GM23248 (cell line): Measurements from ENCODE around the gene GCHFR. TPM values are rescaled to one million over a fixed set of nuclear protein-coding genes. Genes with fewer than 3 reads are reported as not detected.
A peak's percentile ranks its signal among the peaks of the same experiment; 100 is the strongest.

Experiments used
- DNase-seq: peaks from one replicate; pipeline ENCODE4 v3.0.0-alpha.2; 2015
- H2AFZ ChIP-seq: fragments of 200-600 bp; sonication (generic); 2 replicates; pipeline ENCODE4 v1.6.1; 2016; ENCODE audit warnings: antibody characterized with exemption
- H3F3A ChIP-seq: fragments of 200-600 bp; sonication (generic); 2 replicates; pipeline ENCODE4 v1.6.1; 2016; ENCODE audit warnings: mild to moderate bottlenecking, antibody characterized with exemption, mixed run types; ENCODE audit not compliant: insufficient read depth
- H3K27ac ChIP-seq: fragments of 200-600 bp; sonication (generic); 2 replicates; pipeline ENCODE4 v1.5.1; 2016; ENCODE audit warnings: mild to moderate bottlenecking
- H3K27me3 ChIP-seq: fragments of 200-600 bp; sonication (generic); replicated peaks from 2 replicates; pipeline ENCODE4 v1.6.1; 2016; ENCODE audit warnings: mild to moderate bottlenecking; ENCODE audit not compliant: insufficient read depth
- H3K36me3 ChIP-seq: fragments of 200-600 bp; sonication (generic); 2 replicates; pipeline ENCODE4 v1.6.1; 2016; ENCODE audit warnings: low read depth, mild to moderate bottlenecking
- H3K4me1 ChIP-seq: fragments of 200-600 bp; sonication (generic); 2 replicates; pipeline ENCODE4 v1.6.1; 2016; ENCODE audit warnings: mild to moderate bottlenecking; ENCODE audit not compliant: insufficient read depth
- H3K4me2 ChIP-seq: fragments of 200-600 bp; sonication (generic); one replicate; pipeline ENCODE4 v1.6.1; 2016; ENCODE audit warnings: mild to moderate bottlenecking; ENCODE audit not compliant: unreplicated experiment
- H3K4me3 ChIP-seq: fragments of 200-600 bp; sonication (generic); 2 replicates; pipeline ENCODE4 v1.5.1; 2016; ENCODE audit warnings: mild to moderate bottlenecking
- H3K79me2 ChIP-seq: fragments of 200-600 bp; sonication (generic); 2 replicates; pipeline ENCODE4 v1.6.1; 2016; ENCODE audit warnings: mild to moderate bottlenecking; ENCODE audit not compliant: insufficient read depth
- H3K9ac ChIP-seq: fragments of 200-600 bp; sonication (generic); 2 replicates; pipeline ENCODE4 v1.6.1; 2016; ENCODE audit warnings: mild to moderate bottlenecking
- H3K9me2 ChIP-seq: fragments of 200-600 bp; sonication (generic); 2 replicates; pipeline ENCODE4 v1.6.1; 2016; ENCODE audit warnings: mixed run types, mild to moderate bottlenecking, moderate library complexity; ENCODE audit not compliant: insufficient read depth
- H3K9me3 ChIP-seq: fragments of 200-600 bp; sonication (generic); one replicate; pipeline ENCODE4 v1.6.1; 2017; ENCODE audit warnings: low read depth
- H4K20me1 ChIP-seq: fragments of 200-600 bp; sonication (generic); 2 replicates; pipeline ENCODE4 v1.6.0; 2016; ENCODE audit not compliant: insufficient read depth
- EZH2 ChIP-seq: fragments of 200-600 bp; sonication (generic); IDR thresholded peaks from 2 replicates; pipeline ENCODE4 v1.6.1; 2018; ENCODE audit warnings: antibody characterized with exemption, mild to moderate bottlenecking; ENCODE audit not compliant: insufficient read depth, poor library complexity, severe bottlenecking
- EZH2phosphoT487 ChIP-seq: fragments of 200-600 bp; sonication (generic); IDR thresholded peaks from 2 replicates; pipeline ENCODE4 v1.6.1; 2018; ENCODE audit warnings: antibody characterized with exemption, moderate library complexity, mild to moderate bottlenecking, low read depth; ENCODE audit not compliant: insufficient read depth
- WGBS, 2 experiments: methylation state at CpG; one replicate each; pipeline ENCODE4 v1.1.6; 2015 to 2017; ENCODE audit warnings: low lambda C conversion rate in 2 of 2, low coverage in 1 of 2; ENCODE audit errors: missing lambda C conversion rate in 2 of 2; 5-methylcytosine and 5-hydroxymethylcytosine counted together
- in situ Hi-C: fragments of 300-500 bp; cut with MboI; formaldehyde crosslinking; loops from 2 replicates; pipeline ENCODE4 v1.15.0; 2020
- polyA plus RNA-seq: library from polyadenylated mRNA; unstranded; fragments of >200 nt; fragmentation: Nextera tagmentation; extraction: Ambion mirVana; gene quantifications from 2 replicates; pipeline ENCODE4 v1.2.1, GENCODE V29; 2016
- total RNA-seq: library from RNA; depleted of rRNA; stranded (reverse); fragments of >200 nt; shearing (Covaris generic); gene quantifications from 2 replicates; pipeline ENCODE4 v1.2.3, GENCODE V29; 2014

GCHFR gene
- total and polyA plus RNA-seq, 2 experiments from 2014 or later, result 0.54 to 2.3 TPM

DNA sequence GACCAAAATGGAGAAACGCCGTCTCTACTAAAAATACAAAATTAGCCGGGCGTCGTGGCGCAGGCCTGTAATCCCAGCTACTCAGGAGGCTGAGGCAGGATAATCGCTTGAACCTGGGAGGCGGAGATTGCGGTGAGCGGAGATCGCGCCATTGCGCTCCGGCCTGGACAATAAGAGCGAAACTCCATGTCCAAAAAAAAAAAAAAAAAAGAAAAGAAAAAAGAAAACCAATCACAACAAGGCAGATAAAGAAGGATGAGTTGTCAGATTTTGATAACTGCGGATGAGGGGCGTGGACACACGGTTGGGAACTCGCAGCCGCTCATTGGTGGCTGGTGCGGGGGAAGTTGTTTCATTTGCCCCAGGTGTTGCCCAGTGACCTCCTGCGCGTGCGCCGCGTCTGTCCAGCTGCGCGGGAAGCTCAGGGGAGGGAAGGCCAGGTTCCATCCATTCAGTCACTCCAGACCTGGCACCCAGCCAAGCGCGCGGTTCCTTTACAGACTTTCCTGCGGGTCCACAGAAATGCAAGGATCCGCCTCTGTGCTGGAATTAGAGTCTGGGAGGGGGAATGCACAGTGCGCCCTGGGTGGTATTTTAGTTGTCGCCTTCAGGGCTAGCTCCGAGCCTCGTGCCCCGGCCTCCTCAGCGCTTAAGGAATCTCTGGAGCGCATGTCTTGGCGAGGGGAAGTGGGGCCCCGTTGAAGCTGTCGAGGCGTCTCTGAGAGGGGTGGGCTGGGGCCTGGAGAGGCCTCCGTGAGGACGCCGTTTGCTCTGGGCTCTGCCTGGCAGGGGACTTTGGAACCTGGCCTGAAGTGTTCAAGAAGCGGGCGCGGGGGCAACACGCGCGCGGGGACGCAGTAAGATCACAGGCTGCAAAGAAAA, 708 bp upstream of the GCHFR start:
- H4K20me1 ChIP-seq, result no peaks in the 10 kb centered on the region
- in situ Hi-C loops, result no loop called here
- H3K27me3 ChIP-seq, result no peaks in the 10 kb centered on the region
- peak overlapping the region; percentile 90 for H3K4me2 ChIP-seq
- peaks cover 33% of the 10 kb centered on the region for H3K4me1 ChIP-seq
- TF ChIP-seq EZH2phosphoT487 (no peak), EZH2 (no peak)
- H3K9ac ChIP-seq, result peak overlapping the region; percentile 62
- H3K9me3 ChIP-seq, result no peaks in the 10 kb centered on the region
- peak; percentile 56 for DNase-seq
- no peaks in the 10 kb centered on the region for H3K36me3 ChIP-seq
- WGBS, 2 experiments, result 30 to 34% methylated on average over 50 to 53 of the region's 55 CpGs
- no peaks in the 10 kb centered on the region for H3K79me2 ChIP-seq
- H2AFZ ChIP-seq, result peak overlapping the region; percentile 88
- H3F3A ChIP-seq, result peaks cover 26% of the 10 kb centered on the region
- no peak overlapping the region for H3K27ac ChIP-seq
- peak overlapping the region; percentile 70 for H3K4me3 ChIP-seq
- no peaks in the 10 kb centered on the region for H3K9me2 ChIP-seq

DNA sequence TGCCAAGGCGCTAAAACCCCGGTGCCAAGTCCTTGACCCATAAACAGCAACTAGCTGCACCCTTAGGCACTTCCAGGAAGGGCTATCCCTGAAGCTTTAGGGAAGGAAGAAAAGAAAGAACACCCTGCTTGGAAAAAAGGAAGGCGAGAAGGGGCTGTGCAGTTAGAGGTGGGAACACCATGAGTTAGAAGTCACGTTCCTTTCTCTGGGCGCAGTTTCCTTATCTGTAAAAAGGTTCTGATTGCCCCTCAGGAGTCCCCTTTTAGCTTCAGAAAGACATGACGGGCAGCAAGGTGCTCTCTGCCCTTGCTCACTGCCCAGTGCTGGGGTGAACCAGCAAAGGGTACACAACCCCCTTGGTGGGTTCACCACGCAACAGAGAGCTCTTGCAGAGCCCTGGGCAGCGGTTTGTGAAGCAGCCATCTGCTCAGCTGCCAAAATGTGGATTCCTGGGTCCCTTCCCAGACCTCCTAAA, 798 bp downstream of the GCHFR start:
- WGBS, 2 experiments, result 5 to 9% methylated on average over 8 of the region's 8 CpGs

DNA sequence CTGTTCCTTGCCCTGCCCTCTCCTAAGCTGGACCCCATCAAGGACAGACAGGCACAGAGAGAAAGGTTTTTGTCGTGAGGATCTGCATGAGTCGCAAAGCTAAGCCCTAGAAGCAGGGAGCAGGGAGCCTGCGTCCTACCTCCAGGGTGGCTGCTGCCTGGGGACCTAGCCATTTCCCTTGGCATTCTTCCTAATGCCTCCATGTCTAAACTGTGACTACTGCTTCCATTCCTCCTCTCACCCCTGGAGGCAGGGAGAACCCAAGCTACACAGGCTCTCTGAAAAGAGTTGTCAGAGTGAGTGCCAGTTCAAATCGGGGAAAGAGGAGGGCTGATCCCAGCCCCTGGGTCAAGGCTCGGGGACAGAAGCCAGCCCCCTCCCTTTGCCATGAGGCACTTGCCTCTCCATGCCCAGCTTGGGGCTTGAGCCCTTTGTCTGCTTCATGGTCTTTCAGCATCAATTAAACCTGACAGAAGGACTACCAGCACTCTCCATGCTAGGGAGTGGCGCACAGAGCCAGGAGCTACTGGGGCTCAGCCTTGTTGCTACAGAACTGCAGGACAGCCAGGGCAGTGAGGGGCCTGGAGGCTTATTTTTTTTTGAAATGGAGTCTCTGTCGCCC, 2.4 kb downstream of the GCHFR start:
- H3K4me3 ChIP-seq, result no peak overlapping the region
- peaks cover 26% of the 10 kb centered on the region for H3F3A ChIP-seq
- H3K36me3 ChIP-seq, result no peaks in the 10 kb centered on the region
- peaks cover 33% of the 10 kb centered on the region for H3K4me1 ChIP-seq
- H4K20me1 ChIP-seq, result no peaks in the 10 kb centered on the region
- H3K9ac ChIP-seq, result no peak overlapping the region
- H3K27ac ChIP-seq, result no peak overlapping the region
- H3K4me2 ChIP-seq, result peak overlapping the region; percentile 16
- TF ChIP-seq EZH2, result no peak
- TF ChIP-seq EZH2phosphoT487, result no peak
- 33 to 37% methylated on average over 7 of the region's 7 CpGs for WGBS, 2 experiments
- H3K27me3 ChIP-seq, result no peaks in the 10 kb centered on the region
- no peaks in the 10 kb centered on the region for H3K9me3 ChIP-seq
- in situ Hi-C loops, result no loop called here
- no peaks in the 10 kb centered on the region for H3K9me2 ChIP-seq
- DNase-seq, result peak; percentile 57
- H2AFZ ChIP-seq, result no peak overlapping the region
- no peaks in the 10 kb centered on the region for H3K79me2 ChIP-seq

More for the DNA sequence above, 798 bp downstream of the GCHFR start:
- Histone ChIP-seq H3K4me3 (peak overlapping the region; percentile 70), H4K20me1 (no peaks in the 10 kb centered on the region), H3K79me2 (no peaks in the 10 kb centered on the region), H3K9me3 (no peaks in the 10 kb centered on the region), H3K4me1 (peaks cover 33% of the 10 kb centered on the region), H3K36me3 (no peaks in the 10 kb centered on the region), H3K9ac (peak overlapping the region; percentile 62; the same call in 1 of the 2 replicates), H3K27ac (peak overlapping the region; percentile 71), H2AFZ (peak overlapping the region; percentile 88; the same call in 1 of the 2 replicates), H3F3A (peaks cover 26% of the 10 kb centered on the region), H3K4me2 (peak overlapping the region; percentile 90), H3K9me2 (no peaks in the 10 kb centered on the region), H3K27me3 (no peaks in the 10 kb centered on the region)
- in situ Hi-C loops, result no loop called here
- TF ChIP-seq EZH2phosphoT487 (no peak), EZH2 (no peak)
- DNase-seq, result peak; percentile 49

DNA sequence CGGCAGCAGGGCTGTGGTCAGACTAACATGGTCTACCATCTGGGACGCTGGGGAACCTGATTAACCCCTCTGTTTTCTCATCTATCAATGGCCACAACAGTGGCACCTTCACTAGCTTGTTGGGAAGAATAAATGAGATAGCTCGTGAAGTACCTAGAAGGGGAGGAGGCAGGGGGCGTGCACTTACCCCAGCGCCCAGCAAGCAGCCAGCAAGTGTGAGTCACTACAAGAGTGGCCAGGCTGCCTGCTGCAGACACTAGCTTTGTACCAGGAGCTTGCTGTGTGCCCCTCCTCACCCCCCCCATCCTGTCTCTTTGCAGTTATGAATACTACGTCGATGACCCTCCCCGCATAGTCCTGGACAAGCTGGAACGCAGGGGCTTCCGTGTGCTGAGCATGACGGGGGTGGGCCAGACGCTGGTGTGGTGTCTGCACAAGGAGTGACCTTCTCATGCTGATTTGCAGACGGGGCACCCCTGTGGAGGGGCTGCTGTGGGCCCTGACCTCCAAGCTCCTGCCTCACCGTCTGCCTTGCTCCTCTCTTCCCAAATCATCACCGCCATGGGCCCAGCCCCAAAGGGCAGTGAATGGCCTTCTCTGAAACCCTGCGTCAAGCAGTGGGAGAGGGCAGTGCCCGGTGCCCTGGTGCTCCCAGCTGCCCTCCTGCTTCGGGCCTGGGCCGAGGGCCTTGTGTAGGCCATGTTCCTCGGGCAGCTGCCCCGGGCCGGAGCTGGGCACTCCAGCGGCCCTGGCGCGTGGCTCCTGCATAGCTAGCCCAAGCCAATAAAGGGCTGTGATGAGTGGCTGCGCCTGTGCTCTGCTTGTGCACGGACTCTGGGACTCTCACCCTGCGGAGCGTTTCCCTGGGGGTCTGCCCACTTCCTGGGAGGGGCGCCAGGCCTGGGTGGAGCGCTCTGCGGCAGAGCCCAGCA, 3.3 kb downstream of the GCHFR start:
- 86% methylated on average over 30 to 32 of the region's 32 CpGs for WGBS, 2 experiments
- H3K27me3 ChIP-seq, result no peaks in the 10 kb centered on the region
- peak; percentile 57 for DNase-seq
- H3K4me1 ChIP-seq, result peaks cover 33% of the 10 kb centered on the region
- no peak for TF ChIP-seq EZH2
- no peak for TF ChIP-seq EZH2phosphoT487
- H3F3A ChIP-seq, result peaks cover 26% of the 10 kb centered on the region
- no peaks in the 10 kb centered on the region for H3K79me2 ChIP-seq
- no peak overlapping the region for H3K9ac ChIP-seq
- in situ Hi-C loops, result no loop called here
- H3K4me3 ChIP-seq, result no peak overlapping the region
- H3K9me2 ChIP-seq, result no peaks in the 10 kb centered on the region
- H4K20me1 ChIP-seq, result no peaks in the 10 kb centered on the region
- H3K9me3 ChIP-seq, result no peaks in the 10 kb centered on the region
- no peaks in the 10 kb centered on the region for H3K36me3 ChIP-seq
- no peak overlapping the region for H2AFZ ChIP-seq
- no peak overlapping the region for H3K4me2 ChIP-seq
- H3K27ac ChIP-seq, result no peak overlapping the region
